A549 (cell line): Measurements from ENCODE around the gene SLC13A5. TPM values are rescaled to one million over a fixed set of nuclear protein-coding genes. Genes with fewer than 3 reads are reported as not detected.

Experiments used
- ATAC-seq, 2 experiments: fragments of 200-7000 bp in 1 of 2; fragments of >200 bp in 1 of 2; cut with Nextera tagmentation in 1 of 2; cut with Tn5 transposase in 1 of 2; 3 replicates each; pipeline versions ENCODE4 v1.8.0 to v1.9.1; 2018 to 2020; ENCODE audit warnings: mild to moderate bottlenecking in 1 of 2, moderate library complexity in 1 of 2
- CTCF ChIA-PET: fragments of 300-600 bp; sonication (Branson Sonifier 250); formaldehyde crosslinking; extraction: SDS; loops from one replicate; lab custom pipeline; 2021; ENCODE audit warnings: antibody characterized with exemption, inconsistent platforms; lab: Yijun Ruan, JAX
- POLR2A ChIA-PET: fragments of 350-600 bp; formaldehyde crosslinking; extraction: SDS; loops from one replicate; lab custom pipeline; 2021; ENCODE audit warnings: antibody characterized with exemption, inconsistent platforms; lab: Yijun Ruan, JAX
- DNase-seq, 2 experiments: peaks; one replicate each; pipeline versions ENCODE4 v3.0.0 to v3.0.0-alpha.2; 2011 to 2016; ENCODE audit warnings: low read depth in 1 of 2, low spot score in 1 of 2
- FAIRE-seq: peaks from 2 replicates; lab custom pipeline; 2011; peaks lifted over from hg19 to GRCh38; lab: Jason Lieb, UNC
- H3K27ac ChIP-seq, 2 experiments: fragments of >200 bp; sonication (Bioruptor Twin); formaldehyde crosslinking; 3 replicates each; pipeline ENCODE4 v1.5.1; 2016 to 2017
- H3K4me1 ChIP-seq: fragments of >200 bp; sonication (Bioruptor Twin); formaldehyde crosslinking; 3 replicates; pipeline ENCODE4 v1.6.1; 2016
- H3K4me2 ChIP-seq: fragments of >200 bp; sonication (Bioruptor Twin); formaldehyde crosslinking; 3 replicates; pipeline ENCODE4 v1.6.1; 2016
- H3K4me3 ChIP-seq: fragments of >200 bp; sonication (Bioruptor Twin); formaldehyde crosslinking; 3 replicates; pipeline ENCODE4 v1.5.1; 2016
- H3K9me3 ChIP-seq: fragments of >200 bp; sonication (Bioruptor Twin); formaldehyde crosslinking; 3 replicates; pipeline ENCODE4 v1.6.1; 2016
- BHLHE40 ChIP-seq: IDR thresholded peaks from 2 replicates; pipeline ENCODE4 v1.6.1; 2012; ENCODE audit warnings: low read depth, low read length, inconsistent platforms
- CBX2 ChIP-seq: fragments of 200-600 bp; sonication (generic); IDR thresholded peaks from 2 replicates; pipeline ENCODE4 v1.6.1; 2016; ENCODE audit warnings: low read depth, mild to moderate bottlenecking, borderline replicate concordance
- CBX8 ChIP-seq: fragments of 200-600 bp; sonication (generic); IDR thresholded peaks from 2 replicates; pipeline ENCODE4 v1.6.1; 2016
- CHD2 ChIP-seq: fragments of 150-350 bp; IDR thresholded peaks from 2 replicates; pipeline ENCODE4 v1.6.1; 2014; ENCODE audit warnings: low read length; ENCODE audit not compliant: partially characterized antibody
- EHMT2 ChIP-seq: fragments of 200-600 bp; sonication (generic); IDR thresholded peaks from 2 replicates; pipeline ENCODE4 v1.6.1; 2016; ENCODE audit warnings: antibody characterized with exemption, low read depth, mild to moderate bottlenecking, moderate library complexity
- EP300 ChIP-seq, 2 experiments: fragments of >200 bp; sonication (Bioruptor Twin); formaldehyde crosslinking; IDR thresholded peaks; 2 replicates in 1 of 2; 3 replicates in 1 of 2; pipeline ENCODE4 v1.6.1; 2016 to 2017
- ESRRA ChIP-seq: fragments of 150-350 bp; IDR thresholded peaks from 2 replicates; pipeline ENCODE4 v1.6.1; 2014; ENCODE audit warnings: mild to moderate bottlenecking, low read length, borderline replicate concordance
- FOSB ChIP-seq: fragments of 250-450 bp; sonication (Bioruptor Pico); IDR thresholded peaks from 2 replicates; pipeline ENCODE4 v1.5.0; 2020; ENCODE audit warnings: mild to moderate bottlenecking, moderate library complexity
- FOSL2 ChIP-seq, 2 experiments: fragments of 450-650 bp in 1 of 2; fragments of >200 bp in 1 of 2; sonication (Bioruptor Twin) in 1 of 2; formaldehyde crosslinking; IDR thresholded peaks; 2 replicates each; pipeline versions ENCODE4 v1.5.0 to v1.6.1; 2016 to 2020; ENCODE audit warnings: mild to moderate bottlenecking in 1 of 2, moderate library complexity in 1 of 2
- FOXS1 ChIP-seq: fragments of 250-450 bp; sonication (Bioruptor Pico); IDR thresholded peaks from 2 replicates; pipeline ENCODE4 v1.5.0; 2020; ENCODE audit warnings: mild to moderate bottlenecking, moderate library complexity
- GATA3 ChIP-seq: IDR thresholded peaks from 2 replicates; pipeline ENCODE4 v1.6.1; 2012; ENCODE audit warnings: borderline replicate concordance
- HDAC2 ChIP-seq: fragments of 200-600 bp; sonication (generic); IDR thresholded peaks from 2 replicates; pipeline ENCODE4 v1.6.1; 2016
- HOXA7 ChIP-seq: fragments of 250-450 bp; sonication (Bioruptor Pico); IDR thresholded peaks from 2 replicates; pipeline ENCODE4 v1.5.0; 2020; ENCODE audit warnings: mild to moderate bottlenecking, moderate library complexity
- HOXB13 ChIP-seq: fragments of 250-450 bp; sonication (Bioruptor Pico); IDR thresholded peaks from 2 replicates; pipeline ENCODE4 v1.5.0; 2020; ENCODE audit warnings: low read depth, mild to moderate bottlenecking, moderate library complexity
- HOXB5 ChIP-seq: fragments of 250-450 bp; sonication (Bioruptor Pico); IDR thresholded peaks from 2 replicates; pipeline ENCODE4 v1.5.0; 2020; ENCODE audit warnings: mild to moderate bottlenecking, moderate library complexity
- JUN ChIP-seq, 2 experiments: fragments of >200 bp; sonication (Bioruptor Twin); formaldehyde crosslinking; IDR thresholded peaks; 2 replicates in 1 of 2; 3 replicates in 1 of 2; pipeline ENCODE4 v1.6.1; 2016 to 2017
- JUNB ChIP-seq: fragments of >200 bp; sonication (Bioruptor Twin); formaldehyde crosslinking; IDR thresholded peaks from 2 replicates; pipeline ENCODE4 v1.6.1; 2016
- KDM1A ChIP-seq: fragments of 200-600 bp; sonication (generic); IDR thresholded peaks from 2 replicates; pipeline ENCODE4 v1.6.1; 2016; ENCODE audit warnings: low read depth, mild to moderate bottlenecking
- KDM5A ChIP-seq: fragments of 200-600 bp; sonication (generic); IDR thresholded peaks from 2 replicates; pipeline ENCODE4 v1.6.1; 2016; ENCODE audit warnings: antibody characterized with exemption, mild to moderate bottlenecking
- MAFK ChIP-seq: fragments of 450-650 bp; IDR thresholded peaks from 2 replicates; pipeline ENCODE4 v1.6.1; 2014; ENCODE audit not compliant: partially characterized antibody
- MYC ChIP-seq: IDR thresholded peaks from 2 replicates; pipeline ENCODE4 v1.6.1; 2012; ENCODE audit warnings: mild to moderate bottlenecking, inconsistent platforms, low read length, improper control_type of control experiment, borderline replicate concordance
- NPAS2 ChIP-seq: fragments of 250-450 bp; sonication (Bioruptor Pico); IDR thresholded peaks from 2 replicates; pipeline ENCODE4 v1.8.0; 2022; ENCODE audit warnings: mild to moderate bottlenecking, moderate library complexity, borderline replicate concordance
- NR3C1 ChIP-seq: fragments of >200 bp; sonication (Bioruptor Twin); formaldehyde crosslinking; IDR thresholded peaks from 3 replicates; pipeline ENCODE4 v1.6.1; 2017
- PHF8 ChIP-seq: fragments of 200-600 bp; sonication (generic); IDR thresholded peaks from 2 replicates; pipeline ENCODE4 v1.6.1; 2016; ENCODE audit warnings: low read depth, mild to moderate bottlenecking, antibody characterized with exemption, moderate library complexity, borderline replicate concordance
- POLR2AphosphoS2 ChIP-seq: conservative IDR thresholded peaks from 2 replicates; pipeline ENCODE4 v1.6.1; 2012; ENCODE audit warnings: low read length, improper control_type of control experiment, inconsistent platforms
- RAD21 ChIP-seq, 2 experiments: fragments of >200 bp in 1 of 2; sonication (Bioruptor Twin) in 1 of 2; formaldehyde crosslinking in 1 of 2; IDR thresholded peaks in 1 of 2; conservative IDR thresholded peaks in 1 of 2; 2 replicates in 1 of 2; 3 replicates in 1 of 2; pipeline ENCODE4 v1.6.1; 2012 to 2018; ENCODE audit warnings: inconsistent platforms in 1 of 2
- RARB ChIP-seq: fragments of 250-450 bp; sonication (Bioruptor Pico); IDR thresholded peaks from 2 replicates; pipeline ENCODE4 v1.8.0; 2021; ENCODE audit warnings: mild to moderate bottlenecking, moderate library complexity
- RCOR1 ChIP-seq: fragments of 150-350 bp; IDR thresholded peaks from 2 replicates; pipeline ENCODE4 v1.6.1; 2014; ENCODE audit warnings: antibody characterized with exemption, low read length, low read depth
- RFX5 ChIP-seq: fragments of 450-650 bp; IDR thresholded peaks from 2 replicates; pipeline ENCODE4 v1.7.1; 2014; ENCODE audit warnings: antibody characterized with exemption, mild to moderate bottlenecking, moderate library complexity
- RNF2 ChIP-seq: fragments of 200-600 bp; sonication (generic); IDR thresholded peaks from 2 replicates; pipeline ENCODE4 v1.6.1; 2016; ENCODE audit warnings: low read depth, mild to moderate bottlenecking, antibody characterized with exemption, moderate library complexity, borderline replicate concordance
- TP53 ChIP-seq: fragments of 250-450 bp; sonication (Bioruptor Pico); IDR thresholded peaks from 2 replicates; pipeline ENCODE4 v1.5.0; 2021; ENCODE audit warnings: mild to moderate bottlenecking, moderate library complexity
- ZC3H11A ChIP-seq: fragments of 450-650 bp; IDR thresholded peaks from 2 replicates; pipeline ENCODE4 v1.6.1; 2014; ENCODE audit warnings: antibody characterized with exemption, mild to moderate bottlenecking
- ZFP36 ChIP-seq: fragments of 450-650 bp; IDR thresholded peaks from 2 replicates; pipeline ENCODE4 v1.6.1; 2014; ENCODE audit warnings: borderline replicate concordance; ENCODE audit not compliant: partially characterized antibody
- ZSCAN20 ChIP-seq: fragments of 250-450 bp; sonication (Bioruptor Pico); IDR thresholded peaks from 2 replicates; pipeline ENCODE4 v1.8.0; 2022; ENCODE audit warnings: mild to moderate bottlenecking, moderate library complexity
- WGBS: methylation state at CpG from one replicate; pipeline ENCODE4 v1.1.6; 2017; ENCODE audit errors: missing lambda C conversion rate; 5-methylcytosine and 5-hydroxymethylcytosine counted together
- polyA minus RNA-seq: library from RNA; depleted of rRNA, polyadenylated mRNA; stranded (reverse); fragments of >200 nt; gene quantifications from 2 replicates; pipeline ENCODE4 v1.2.3, GENCODE V29; 2011; rRNA and poly(A)+ RNA removed
- polyA plus RNA-seq, 4 experiments: library from polyadenylated mRNA; depleted of rRNA in 3 of 4; stranded (reverse); fragments of >200 nt; fragmentation: RNase III in 1 of 4; extraction: RNeasy Plus Mini Kit Qiagen cat#74134 plus additional on column Dnase treatment in 1 of 4; gene quantifications; 2 replicates in 3 of 4; 3 replicates in 1 of 4; pipeline ENCODE4 v1.2.3, GENCODE V29; 2011 to 2017
- TF ChIP-seq, protein P1 (sequence below): fragments of 250-450 bp; sonication (Bioruptor Pico); IDR thresholded peaks from 2 replicates; pipeline ENCODE4 v1.5.0; 2021; ENCODE audit warnings: mild to moderate bottlenecking, moderate library complexity, borderline replicate concordance
- TF ChIP-seq, protein P2 (sequence below): fragments of 250-450 bp; sonication (Bioruptor Pico); IDR thresholded peaks from 2 replicates; pipeline ENCODE4 v1.5.0; 2020; ENCODE audit warnings: low read depth, mild to moderate bottlenecking, moderate library complexity
- TF ChIP-seq, protein P3 (sequence below): fragments of >200 bp; sonication (Bioruptor Twin); formaldehyde crosslinking; IDR thresholded peaks from 3 replicates; pipeline ENCODE4 v1.5.1; 2016

SLC13A5 gene
- polyA plus RNA-seq (2011; rRNA removed) (0.26 and 0.30 TPM in 2 replicates), polyA plus RNA-seq (2017; fragmentation: RNase III; extraction: RNeasy Plus Mini Kit Qiagen cat#74134 plus additional on column Dnase treatment) (0.03 to 0.26 TPM (median 0.15 TPM) in 3 replicates), polyA minus RNA-seq (0.21 and 1.8 TPM in 2 replicates)
- polyA plus RNA-seq (2012; cell fraction: cytosol; rRNA removed) = 0.09 and 0.26 TPM in 2 replicates
- 0.14 and 0.26 TPM in 2 replicates for polyA plus RNA-seq (2012; cell fraction: nucleus; rRNA removed)

DNA sequence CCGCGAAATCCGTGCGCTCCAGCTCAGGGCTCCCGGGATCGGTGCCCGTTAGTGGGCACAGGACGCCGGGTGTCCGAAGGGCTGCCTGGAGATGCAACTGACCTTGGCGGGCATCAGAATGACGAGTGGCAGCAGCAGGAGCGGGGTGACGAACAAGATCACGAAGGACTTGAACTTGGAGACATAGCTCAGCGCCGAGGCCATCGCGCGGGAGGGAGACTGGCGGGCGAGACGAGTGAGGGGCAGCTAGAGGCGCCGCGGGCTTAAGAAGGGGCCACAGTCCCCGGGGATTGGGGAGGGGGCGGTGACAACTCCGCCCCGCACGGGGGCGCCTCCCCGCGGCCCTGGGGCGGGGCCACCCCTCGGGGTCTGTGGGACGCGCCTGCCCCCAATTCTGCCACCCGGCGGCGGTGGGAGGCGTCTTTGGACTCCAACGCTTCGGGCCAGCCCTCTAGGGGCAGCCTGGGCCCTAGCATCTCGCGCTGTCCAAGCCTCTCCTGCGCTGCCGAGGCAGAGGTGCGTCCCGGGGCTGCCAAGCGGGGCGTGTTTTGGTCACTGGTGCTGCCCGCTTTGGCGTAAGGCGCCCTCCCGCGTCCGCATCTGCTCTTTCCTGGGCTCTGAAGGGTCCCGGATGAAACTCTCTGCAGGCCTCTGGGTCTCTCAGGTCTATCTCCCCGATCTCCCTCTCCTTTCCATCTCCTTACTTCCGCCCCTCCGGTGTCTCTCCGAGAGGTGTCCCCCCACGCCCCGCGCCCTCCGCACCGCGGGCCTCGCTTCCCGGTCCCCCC lies at the start of gene SLC13A5:
SLC13A5 (minus strand) TSS at position 240 of the 788 bp plus-strand sequence; CDS start at position 204, 36 bp downstream.
- CTCF ChIA-PET = interaction anchor here (0.6 to 5.5 kb wide), 25 partner anchors 9 to 308 kb away, joined by 3 to 31 read pairs (median 4); no protein-coding TSS in a partner anchor
- peaks cover 10% of the 10 kb centered on the region; the same call in 2 of the 3 replicates for H3K9me3 ChIP-seq
- DNase-seq = peak; percentile 80 to 85
- H3K4me1 ChIP-seq = 0 out of 3 replicates have a peak, but pooled peaks cover 3% of the 10 kb centered on the region
- H3K4me3 ChIP-seq = peak within 1 kb of the TSS; percentile 58
- 8% methylated on average over 39 of the region's 71 CpGs for WGBS
- no peak for FAIRE-seq
- ATAC-seq = peak; percentile 91 to 98
- peak within 1 kb of the TSS; percentile 95 for H3K4me2 ChIP-seq
- POLR2A ChIA-PET = interaction anchor here (0.5 kb wide), 1 partner anchor 23 kb away, joined by 5 read pairs; no protein-coding TSS in a partner anchor
- H3K27ac ChIP-seq = peak within 1 kb of the TSS; percentile 54 to 74
- TF ChIP-seq PHF8 (no peak), MAFK (no peak), FOXS1 (CRISPR knock-in tag) (no peak), NPAS2 (CRISPR knock-in tag) (no peak), TP53 (CRISPR knock-in tag) (no peak), ZFP36 (no peak), BHLHE40 (no peak), HOXA7 (CRISPR knock-in tag) (no peak), HDAC2 (no peak), ESRRA (no peak), KDM5A (no peak), CBX2 (no peak), ZC3H11A (no peak), POLR2AphosphoS2 (no peak), NR3C1 (no peak), ZSCAN20 (CRISPR knock-in tag) (no peak), FOSB (no peak), RFX5 (no peak), EP300 (IDR thresholded peaks at IDR 0.05) (no peak), RCOR1 (no peak), RNF2 (no peak), RARB (no peak), RAD21 (conservative IDR thresholded peaks at IDR 0.05 in 1 of 2, IDR thresholded peaks at IDR 0.05 in 1 of 2) (peak in 1 of 2 experiments; percentile 37; a peak in 3 of 5 replicates), JUN (IDR thresholded peaks at IDR 0.05) (no peak), MYC (no peak), EHMT2 (no peak), JUNB (no peak), KDM1A (no peak), HOXB13 (no peak), CBX8 (no peak), FOSL2 (IDR thresholded peaks at IDR 0.05) (no peak), FOSL2 (CRISPR knock-in tag; IDR thresholded peaks at IDR 0.05) (no peak), CHD2 (no peak), HOXB5 (CRISPR knock-in tag) (no peak), GATA3 (no peak)
- TF ChIP-seq, protein P1, sequence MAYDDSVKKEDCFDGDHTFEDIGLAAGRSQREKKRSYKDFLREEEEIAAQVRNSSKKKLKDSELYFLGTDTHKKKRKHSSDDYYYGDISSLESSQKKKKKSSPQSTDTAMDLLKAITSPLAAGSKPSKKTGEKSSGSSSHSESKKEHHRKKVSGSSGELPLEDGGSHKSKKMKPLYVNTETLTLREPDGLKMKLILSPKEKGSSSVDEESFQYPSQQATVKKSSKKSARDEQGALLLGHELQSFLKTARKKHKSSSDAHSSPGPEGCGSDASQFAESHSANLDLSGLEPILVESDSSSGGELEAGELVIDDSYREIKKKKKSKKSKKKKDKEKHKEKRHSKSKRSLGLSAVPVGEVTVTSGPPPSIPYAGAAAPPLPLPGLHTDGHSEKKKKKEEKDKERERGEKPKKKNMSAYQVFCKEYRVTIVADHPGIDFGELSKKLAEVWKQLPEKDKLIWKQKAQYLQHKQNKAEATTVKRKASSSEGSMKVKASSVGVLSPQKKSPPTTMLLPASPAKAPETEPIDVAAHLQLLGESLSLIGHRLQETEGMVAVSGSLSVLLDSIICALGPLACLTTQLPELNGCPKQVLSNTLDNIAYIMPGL = no peak
- TF ChIP-seq, protein P2, sequence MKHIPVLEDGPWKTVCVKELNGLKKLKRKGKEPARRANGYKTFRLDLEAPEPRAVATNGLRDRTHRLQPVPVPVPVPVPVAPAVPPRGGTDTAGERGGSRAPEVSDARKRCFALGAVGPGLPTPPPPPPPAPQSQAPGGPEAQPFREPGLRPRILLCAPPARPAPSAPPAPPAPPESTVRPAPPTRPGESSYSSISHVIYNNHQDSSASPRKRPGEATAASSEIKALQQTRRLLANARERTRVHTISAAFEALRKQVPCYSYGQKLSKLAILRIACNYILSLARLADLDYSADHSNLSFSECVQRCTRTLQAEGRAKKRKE (CRISPR knock-in tag) = no peak
- TF ChIP-seq, protein P3, sequence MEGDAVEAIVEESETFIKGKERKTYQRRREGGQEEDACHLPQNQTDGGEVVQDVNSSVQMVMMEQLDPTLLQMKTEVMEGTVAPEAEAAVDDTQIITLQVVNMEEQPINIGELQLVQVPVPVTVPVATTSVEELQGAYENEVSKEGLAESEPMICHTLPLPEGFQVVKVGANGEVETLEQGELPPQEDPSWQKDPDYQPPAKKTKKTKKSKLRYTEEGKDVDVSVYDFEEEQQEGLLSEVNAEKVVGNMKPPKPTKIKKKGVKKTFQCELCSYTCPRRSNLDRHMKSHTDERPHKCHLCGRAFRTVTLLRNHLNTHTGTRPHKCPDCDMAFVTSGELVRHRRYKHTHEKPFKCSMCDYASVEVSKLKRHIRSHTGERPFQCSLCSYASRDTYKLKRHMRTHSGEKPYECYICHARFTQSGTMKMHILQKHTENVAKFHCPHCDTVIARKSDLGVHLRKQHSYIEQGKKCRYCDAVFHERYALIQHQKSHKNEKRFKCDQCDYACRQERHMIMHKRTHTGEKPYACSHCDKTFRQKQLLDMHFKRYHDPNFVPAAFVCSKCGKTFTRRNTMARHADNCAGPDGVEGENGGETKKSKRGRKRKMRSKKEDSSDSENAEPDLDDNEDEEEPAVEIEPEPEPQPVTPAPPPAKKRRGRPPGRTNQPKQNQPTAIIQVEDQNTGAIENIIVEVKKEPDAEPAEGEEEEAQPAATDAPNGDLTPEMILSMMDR = peak; percentile 60
